Psoas muscle (tissue), 8 donors: ENCODE results near the gene PRR20B. TPM values are rescaled to one million over a fixed set of nuclear protein-coding genes. Genes with fewer than 3 reads are reported as not detected.
"Not testable (repeated sequence)": the region's sequence is repeated elsewhere in the genome, so short reads cannot be mapped to it uniquely, and the experiment has no call there.

Experiments used
- ATAC-seq, 4 donors: fragments of 200-7000 bp; cut with Tn5 transposase; one replicate each; pipeline ENCODE4 v1.9.1; 2020; ENCODE audit warnings: moderate library complexity in 3 of 4, mild to moderate bottlenecking in 2 of 4
- DNase-seq, 2 donors: peaks; one replicate each; pipeline ENCODE4 v3.0.0-alpha.2; 2020
- H3K27ac ChIP-seq: fragments of 200-600 bp; one replicate; pipeline ENCODE4 v1.8.0; 2022
- H3K27me3 ChIP-seq, 3 donors: fragments of 200-600 bp in 1 of 3; one replicate each; pipeline versions ENCODE4 v1.6.1 to v1.8.0; 2013 to 2022; ENCODE audit warnings: low read length in 2 of 3, mild to moderate bottlenecking in 2 of 3, moderate library complexity in 1 of 3; ENCODE audit not compliant: insufficient read depth in 3 of 3
- H3K36me3 ChIP-seq, 2 donors: fragments of 200-600 bp in 1 of 2; one replicate each; pipeline versions ENCODE4 v1.6.1 to v1.8.0; 2013 to 2022; ENCODE audit warnings: low read depth in 1 of 2, mild to moderate bottlenecking in 1 of 2, moderate library complexity in 1 of 2; ENCODE audit not compliant: insufficient read depth in 1 of 2
- H3K4me1 ChIP-seq: fragments of 200-600 bp; one replicate; pipeline ENCODE4 v1.8.0; 2022
- H3K4me3 ChIP-seq: fragments of 200-600 bp; one replicate; pipeline ENCODE4 v1.8.0; 2022; ENCODE audit warnings: mild to moderate bottlenecking
- H3K9me3 ChIP-seq: fragments of 200-600 bp; one replicate; pipeline ENCODE4 v1.8.0; 2022
- WGBS, 3 donors: extraction: QIAGEN DNeasy Blood & Tissue Kit; methylation state at CpG; one replicate each; pipeline versions ENCODE4 v1.1.6 to v1.1.7; 2013; 5-methylcytosine and 5-hydroxymethylcytosine counted together
- intact Hi-C, 2 donors: fragments of 100-400 bp; cut with DNase I; formaldehyde crosslinking; loops; one replicate each; pipeline versions ENCODE4 v1.11.0 to v1.14.2; 2022
- long read RNA-seq, 2 donors: library from polyadenylated mRNA; unstranded; transcript quantifications; one replicate each; pipeline ENCODE4 v2.0.0, GENCODE V29; 2021
- polyA plus RNA-seq, 3 donors: library from polyadenylated mRNA; stranded (reverse); fragments of 200-250 nt; gene quantifications; one replicate each; pipeline ENCODE4 v1.2.3, GENCODE V29; 2013
- total RNA-seq, 4 donors: library from RNA; stranded (reverse); fragmentation: NEBNext Ultra II Directional in 2 of 4; extraction: Animal tissue kit (Norgen Biotek cat#: 25700) in 2 of 4; gene quantifications; one replicate each; pipeline versions ENCODE4 v1.2.1 to v1.2.4, GENCODE V29; 2021 to 2023
- TF ChIP-seq, protein P1 (sequence below): fragments of 200-600 bp; IDR thresholded peaks from one replicate; pipeline ENCODE4 v1.8.0; 2022; ENCODE audit warnings: antibody characterized with exemption
- donor health status: healthy with polysubstance abuse.
- donor health status: DM: no; HTN: no; CAD: no; lungs with moderate emphysema.
- donor health status: Bipolar disorder and iron deficiency.
- donor health status: healthy.
- donor health status: DM: yes; HTN: yes; CAD: no.
- donor health status: DM: no; HTN: no; CAD: no.
- donor health status: DM: no; HTN: no; CAD: no.
- donor health status: DM: yes; HTN: yes; CAD: no.

The PRR20B gene
- total RNA-seq (not detected), polyA plus RNA-seq (not detected)
- long read RNA-seq, donor 1 = 0 reads
- long read RNA-seq, donor 2 = 0 reads

- intact Hi-C loops, H3K36me3 ChIP-seq: not testable (repeated sequence)
These were observed at the start of gene PRR20B for GRCh38 chr13:57147188-57147587. PRR20B (plus strand) TSS chr13:57147488; CDS start chr13:57147875, 387 bp downstream.

DNA sequence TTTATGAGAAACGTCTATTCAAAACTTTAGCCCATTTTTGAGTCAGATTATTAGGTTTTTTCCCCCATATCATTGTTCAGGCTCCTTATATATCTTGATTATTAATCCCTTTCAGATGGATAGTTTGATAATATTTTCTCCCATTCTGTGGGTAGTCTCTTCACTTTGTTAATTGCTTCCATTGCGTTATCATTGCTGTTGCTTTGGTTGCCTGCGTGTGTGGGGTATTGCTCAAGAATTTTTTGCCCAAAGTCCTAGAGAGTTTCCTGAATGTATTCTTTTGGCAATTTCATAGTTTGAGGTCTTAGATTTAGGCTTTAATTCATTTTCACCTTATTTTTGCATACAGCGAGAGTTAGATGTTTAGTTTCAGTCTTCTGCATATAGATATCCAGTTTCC lies 32.3 kb upstream of the PRR20B start:
- no peaks in the 10 kb centered on the region for H3K36me3 ChIP-seq
- intact Hi-C loops = no loop called here
- H3K9me3 ChIP-seq = peaks cover 6% of the 10 kb centered on the region
- no peaks in the 10 kb centered on the region for H3K4me1 ChIP-seq
- no peaks in the 10 kb centered on the region for H3K27me3 ChIP-seq
- no peak for ATAC-seq
- TF ChIP-seq, protein P1, sequence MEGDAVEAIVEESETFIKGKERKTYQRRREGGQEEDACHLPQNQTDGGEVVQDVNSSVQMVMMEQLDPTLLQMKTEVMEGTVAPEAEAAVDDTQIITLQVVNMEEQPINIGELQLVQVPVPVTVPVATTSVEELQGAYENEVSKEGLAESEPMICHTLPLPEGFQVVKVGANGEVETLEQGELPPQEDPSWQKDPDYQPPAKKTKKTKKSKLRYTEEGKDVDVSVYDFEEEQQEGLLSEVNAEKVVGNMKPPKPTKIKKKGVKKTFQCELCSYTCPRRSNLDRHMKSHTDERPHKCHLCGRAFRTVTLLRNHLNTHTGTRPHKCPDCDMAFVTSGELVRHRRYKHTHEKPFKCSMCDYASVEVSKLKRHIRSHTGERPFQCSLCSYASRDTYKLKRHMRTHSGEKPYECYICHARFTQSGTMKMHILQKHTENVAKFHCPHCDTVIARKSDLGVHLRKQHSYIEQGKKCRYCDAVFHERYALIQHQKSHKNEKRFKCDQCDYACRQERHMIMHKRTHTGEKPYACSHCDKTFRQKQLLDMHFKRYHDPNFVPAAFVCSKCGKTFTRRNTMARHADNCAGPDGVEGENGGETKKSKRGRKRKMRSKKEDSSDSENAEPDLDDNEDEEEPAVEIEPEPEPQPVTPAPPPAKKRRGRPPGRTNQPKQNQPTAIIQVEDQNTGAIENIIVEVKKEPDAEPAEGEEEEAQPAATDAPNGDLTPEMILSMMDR = no peak
- WGBS, 3 donors = 91 to 94% (median 94%) methylated on average over 4 of the region's 4 CpGs
- no peak overlapping the region for H3K4me3 ChIP-seq
- no peak for DNase-seq
- H3K27ac ChIP-seq = no peak overlapping the region

More at GRCh38 chr13:57147188-57147587, at the start of gene PRR20B:
- not testable (repeated sequence) for ATAC-seq, H3K4me3 ChIP-seq, H3K27ac ChIP-seq, H3K27me3 ChIP-seq, H3K4me1 ChIP-seq, H3K9me3 ChIP-seq, DNase-seq
- no CpG with 5 or more reads among the region's 22 CpGs for WGBS, 3 donors

GRCh38 chr13:57123681-57124080 lies 23.6 kb upstream of the PRR20B start:
- Histone ChIP-seq H3K27me3 (no peaks in the 10 kb centered on the region), H3K9me3 (no peaks in the 10 kb centered on the region), H3K4me1 (peaks cover 6% of the 10 kb centered on the region), H3K4me3 (no peak overlapping the region), H3K27ac (no peak overlapping the region), H3K36me3 (no peaks in the 10 kb centered on the region)
- TF ChIP-seq, protein P1 = no peak
- intact Hi-C loops = no loop called here
- 13 to 28% (median 13%) methylated on average over 1 of the region's 1 CpG for WGBS, 3 donors
- DNase-seq = no peak
- peak; percentile 93 to 99 (median 96) for ATAC-seq

DNA sequence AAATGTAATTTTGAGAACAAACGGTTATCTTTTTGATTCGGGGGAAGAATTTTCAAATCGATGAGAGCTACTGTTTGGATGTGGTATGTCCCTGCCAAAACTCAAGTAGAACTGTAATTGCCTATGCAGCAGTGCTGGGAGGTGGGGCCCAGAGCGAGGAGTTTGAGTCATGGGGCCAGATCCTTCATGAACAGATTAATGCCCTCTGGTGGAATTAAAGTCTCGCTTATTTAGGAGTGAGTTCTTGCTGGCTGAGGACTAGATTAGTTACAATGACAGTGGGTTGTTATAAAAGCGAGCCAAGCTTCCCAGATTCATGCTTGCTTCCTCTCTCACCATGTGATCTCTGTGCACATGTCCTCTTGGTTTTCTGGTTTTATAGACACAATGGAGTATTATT lies 18.4 kb upstream of the PRR20B start:
- Histone ChIP-seq H3K27me3 (no peaks in the 10 kb centered on the region), H3K4me1 (peaks cover 5% of the 10 kb centered on the region), H3K4me3 (no peak overlapping the region), H3K9me3 (no peaks in the 10 kb centered on the region), H3K36me3 (no peaks in the 10 kb centered on the region), H3K27ac (no peak overlapping the region)
- WGBS, 3 donors = 74 to 81% (median 81%) methylated on average over 6 of the region's 6 CpGs
- ATAC-seq (no peak), DNase-seq (no peak)
- TF ChIP-seq, protein P1 = no peak
- intact Hi-C loops = no loop called here

DNA sequence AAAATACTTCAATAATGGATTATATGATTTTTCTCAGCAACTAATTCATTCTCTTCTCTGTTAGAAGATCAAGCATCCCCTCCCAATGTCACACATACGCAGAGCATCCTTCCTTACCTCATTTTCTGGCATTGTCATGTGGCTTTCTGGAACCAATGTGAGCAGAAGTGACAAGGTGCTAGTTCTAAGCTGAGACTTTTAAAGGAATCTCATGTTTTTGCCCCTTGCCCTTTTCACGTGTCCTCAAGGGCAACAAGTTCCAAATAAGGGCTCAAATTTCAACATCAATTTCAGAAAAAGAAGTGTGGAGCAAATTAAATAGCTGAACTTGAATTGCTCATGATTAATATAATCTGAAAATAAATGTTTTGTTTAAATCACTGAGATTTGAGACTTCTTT lies 11.2 kb upstream of the PRR20B start:
- Histone ChIP-seq H3K9me3 (no peaks in the 10 kb centered on the region), H3K27ac (no peak overlapping the region), H3K4me1 (no peaks in the 10 kb centered on the region), H3K27me3 (no peaks in the 10 kb centered on the region), H3K4me3 (no peak overlapping the region), H3K36me3 (no peaks in the 10 kb centered on the region)
- DNase-seq (no peak), ATAC-seq (no peak)
- TF ChIP-seq, protein P1 = no peak
- intact Hi-C loops = no loop called here
- WGBS, 3 donors = 31 to 43% (median 40%) methylated on average over 2 of the region's 2 CpGs
